GM21528 (cell line): Measurements from ENCODE around the gene RRAS2.

Source experiments
- ATAC-seq: cut with Tn5 transposase; IDR thresholded peaks from one replicate; pipeline ENCODE4 v1.9.1; 2021; ENCODE audit warnings: mild to moderate bottlenecking, moderate library complexity; ENCODE audit not compliant: unreplicated experiment, low FRiP score

Gene RRAS2

GRCh38 chr11:14342906-14343305 is 16.1 kb downstream of the RRAS2 start:
- no peak for ATAC-seq

GRCh38 chr11:14341968-14342367 is 17.0 kb downstream of the RRAS2 start:
- ATAC-seq = no peak

- no peak for ATAC-seq
These were observed 18.3 kb downstream of the RRAS2 start for GRCh38 chr11:14340721-14341120.

GRCh38 chr11:14339356-14339755 is 19.6 kb downstream of the RRAS2 start:
- no peak for ATAC-seq

- ATAC-seq = no peak
These were observed 22.2 kb downstream of the RRAS2 start for GRCh38 chr11:14336507-14337503.

GRCh38 chr11:14335712-14336111 is 23.3 kb downstream of the RRAS2 start:
- no peak for ATAC-seq

GRCh38 chr11:14334893-14335292 is 24.1 kb downstream of the RRAS2 start:
- no peak for ATAC-seq

GRCh38 chr11:14334192-14334591 is 24.8 kb downstream of the RRAS2 start:
- no peak for ATAC-seq

- ATAC-seq = no peak
These were observed 27.4 kb downstream of the RRAS2 start for GRCh38 chr11:14331476-14332136.

- no peak for ATAC-seq
These were observed 28.1 kb downstream of the RRAS2 start for GRCh38 chr11:14330881-14331280.

- no peak for ATAC-seq
These were observed 29.3 kb downstream of the RRAS2 start for GRCh38 chr11:14329702-14330101.

GRCh38 chr11:14327116-14327515 is 31.9 kb downstream of the RRAS2 start:
- ATAC-seq = no peak

GRCh38 chr11:14323118-14323676 is 35.8 kb downstream of the RRAS2 start:
- no peak for ATAC-seq

GRCh38 chr11:14322510-14322909 is 36.5 kb downstream of the RRAS2 start:
- no peak for ATAC-seq

GRCh38 chr11:14320020-14320419 is 39.0 kb downstream of the RRAS2 start:
- ATAC-seq = peak; percentile 50

- ATAC-seq = no peak
These were observed 40.4 kb downstream of the RRAS2 start for GRCh38 chr11:14318581-14318981.

- no peak for ATAC-seq
These were observed 41.2 kb downstream of the RRAS2 start for GRCh38 chr11:14317659-14318325.

GRCh38 chr11:14315130-14315529 is 43.9 kb downstream of the RRAS2 start:
- ATAC-seq = no peak

GRCh38 chr11:14314127-14314526 is 44.9 kb downstream of the RRAS2 start:
- ATAC-seq = no peak

- no peak for ATAC-seq
These were observed 46.1 kb downstream of the RRAS2 start for GRCh38 chr11:14312736-14313438.
